Activated CD4-positive, alpha-beta T cell treated with anti-CD3 and anti-CD28 coated beads, Interleukin-2, amount 50 U/mL, for 4 hours (primary cell): ENCODE data around the gene ATF7.
A peak's percentile ranks its signal among the peaks of the same experiment; 100 is the strongest.
"Not testable (repeated sequence)": the region's sequence is repeated elsewhere in the genome, so short reads cannot be mapped to it uniquely, and the experiment has no call there.

ENCODE experiments used
- DNase-seq, 2 experiments: peaks; one replicate each; pipeline ENCODE4 v3.0.0-alpha.2; 2020

The ATF7 gene

DNA sequence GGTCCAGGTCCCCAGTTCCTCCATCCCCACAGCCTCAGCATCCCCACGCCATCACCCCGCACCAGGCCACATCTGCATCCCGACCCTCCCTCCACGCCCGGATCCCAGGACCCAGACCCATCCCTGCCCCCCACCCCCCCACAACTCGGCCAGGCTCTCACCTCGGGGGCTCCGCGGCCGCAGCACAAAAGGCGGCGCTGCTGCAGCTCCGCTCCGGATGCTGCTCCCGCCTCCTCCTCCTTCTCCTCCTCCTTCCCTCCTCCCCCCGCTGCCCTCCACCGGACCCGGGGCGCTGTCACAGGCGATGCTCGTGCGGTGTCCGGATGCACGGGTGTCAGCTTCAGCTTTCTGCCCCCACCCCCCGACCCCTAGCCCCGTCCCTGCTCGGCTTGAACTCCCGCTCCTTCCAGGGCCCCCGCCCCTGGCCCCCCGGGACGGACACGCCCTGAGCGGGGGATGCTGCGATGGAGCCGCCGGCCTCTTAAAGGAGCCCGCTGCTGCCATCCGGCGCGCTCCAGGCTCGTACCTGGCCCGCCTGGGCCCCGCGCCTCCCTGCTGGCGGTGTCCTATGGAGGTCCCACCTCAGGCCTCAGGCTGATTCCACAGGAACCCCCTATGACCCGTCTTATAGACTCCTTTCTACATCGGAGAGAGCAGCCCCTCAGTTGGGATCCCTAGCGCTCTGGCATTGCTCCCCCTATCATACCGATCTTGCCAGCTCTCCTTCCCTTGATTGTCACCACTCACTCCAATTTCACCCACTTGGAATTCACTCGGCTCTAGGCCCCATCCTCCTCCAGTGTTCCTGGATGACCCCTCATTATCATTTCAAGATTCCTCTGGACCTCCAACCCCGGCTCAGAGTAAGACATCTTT lies 126.7 kb downstream of the ATF7 start, which contains the start of gene MAP3K12:
Gene MAP3K12, minus strand, starts transcription at position 193 of the 876 bp plus-strand sequence. CDS start 12,067 bp downstream, outside the sequence.
- peak; percentile 21 to 36 for DNase-seq

DNA sequence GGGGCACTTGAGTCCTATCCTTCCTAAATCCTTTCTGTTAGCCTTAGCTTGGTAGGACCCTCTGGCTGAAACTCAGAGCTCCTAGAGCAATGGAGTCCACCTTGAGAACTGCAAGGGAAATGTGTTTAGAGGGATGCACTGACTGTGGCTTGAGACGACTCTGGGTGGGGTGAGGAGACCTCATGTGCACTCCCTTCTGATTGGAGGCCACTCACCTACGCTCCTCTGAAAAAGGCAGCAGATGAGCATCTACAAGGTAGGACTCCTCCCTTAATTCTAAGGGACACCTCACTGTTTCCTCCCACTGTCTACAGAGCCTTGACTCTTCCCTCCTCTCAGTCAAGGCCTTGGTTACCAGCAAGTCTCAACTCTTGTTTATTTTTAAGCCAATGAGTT lies 127.9 kb downstream of the ATF7 start:
- DNase-seq, result no peak

DNA sequence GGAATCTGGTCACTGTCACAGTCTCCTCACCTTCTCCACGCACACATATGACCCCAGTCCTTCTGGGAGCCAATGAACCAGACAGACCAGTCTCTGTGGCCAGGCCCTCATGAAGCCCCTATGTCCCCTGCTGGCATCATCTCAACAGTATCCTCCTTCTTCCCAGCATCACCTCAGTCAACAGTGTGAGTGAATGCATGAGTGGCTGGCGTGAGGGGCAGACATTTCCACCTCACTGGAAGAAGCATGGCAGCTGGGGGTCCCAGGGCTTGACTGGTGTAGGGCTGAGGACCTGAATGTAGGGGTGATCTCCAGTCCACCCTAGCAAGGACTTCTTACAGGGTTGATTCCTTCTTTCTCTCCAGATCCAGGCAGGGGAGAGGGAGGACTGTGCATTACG lies 128.7 kb downstream of the ATF7 start:
- DNase-seq, result no peak

DNA sequence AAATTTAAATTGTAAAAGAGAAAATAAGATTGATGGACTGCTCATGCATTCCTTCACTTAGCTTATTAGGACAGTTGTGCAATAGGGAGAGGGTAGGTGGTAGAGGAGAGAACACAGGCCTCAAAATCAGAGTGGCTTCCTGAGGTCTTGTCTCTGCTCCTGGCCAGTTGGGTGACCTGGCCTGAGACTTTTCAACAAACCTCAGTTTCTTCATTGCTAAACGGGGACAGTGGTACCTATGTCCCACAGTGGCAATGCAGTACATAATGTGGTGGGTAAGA lies 129.5 kb downstream of the ATF7 start:
- no peak for DNase-seq

DNA sequence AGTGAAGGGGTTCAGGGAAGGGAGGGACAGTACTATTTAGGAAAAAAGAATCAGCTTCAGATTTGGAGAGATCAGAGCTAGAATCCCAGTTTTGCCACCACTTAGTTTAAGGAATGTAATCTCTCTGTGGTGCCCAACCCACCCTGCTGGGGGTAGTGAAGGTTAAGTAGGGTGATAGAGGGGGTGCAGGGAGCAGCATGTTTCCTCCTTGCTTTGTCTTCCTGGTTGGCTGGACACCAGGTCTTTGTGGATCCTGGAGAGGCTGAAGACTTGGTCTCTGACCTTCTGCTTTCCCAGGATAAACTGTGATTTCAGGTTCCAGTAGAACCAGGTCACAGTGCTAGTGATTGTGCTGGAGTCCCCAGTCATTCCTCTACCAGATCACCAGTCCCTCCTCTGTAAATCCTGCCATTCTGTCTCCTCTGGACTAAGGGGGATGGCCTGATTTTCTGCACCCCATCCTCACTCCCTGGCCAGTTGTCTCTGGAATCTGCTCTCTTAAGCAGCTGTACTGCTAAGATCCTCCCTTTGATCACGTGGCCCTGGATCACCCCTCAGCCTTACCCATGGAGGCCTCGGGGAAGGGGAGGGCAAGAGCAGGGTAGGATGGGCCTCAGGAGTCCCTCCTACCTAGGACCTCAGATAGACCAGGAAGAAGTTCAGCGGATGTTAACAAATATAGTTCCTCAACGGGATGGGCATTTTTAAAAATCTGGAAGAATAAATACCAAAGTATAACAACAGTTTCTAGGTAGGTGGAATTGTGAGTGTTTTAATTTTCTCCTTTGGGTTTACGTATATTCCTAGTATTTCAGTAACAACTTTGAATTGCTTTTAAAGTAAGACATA lies 130.1 kb downstream of the ATF7 start:
- no peak for DNase-seq

DNA sequence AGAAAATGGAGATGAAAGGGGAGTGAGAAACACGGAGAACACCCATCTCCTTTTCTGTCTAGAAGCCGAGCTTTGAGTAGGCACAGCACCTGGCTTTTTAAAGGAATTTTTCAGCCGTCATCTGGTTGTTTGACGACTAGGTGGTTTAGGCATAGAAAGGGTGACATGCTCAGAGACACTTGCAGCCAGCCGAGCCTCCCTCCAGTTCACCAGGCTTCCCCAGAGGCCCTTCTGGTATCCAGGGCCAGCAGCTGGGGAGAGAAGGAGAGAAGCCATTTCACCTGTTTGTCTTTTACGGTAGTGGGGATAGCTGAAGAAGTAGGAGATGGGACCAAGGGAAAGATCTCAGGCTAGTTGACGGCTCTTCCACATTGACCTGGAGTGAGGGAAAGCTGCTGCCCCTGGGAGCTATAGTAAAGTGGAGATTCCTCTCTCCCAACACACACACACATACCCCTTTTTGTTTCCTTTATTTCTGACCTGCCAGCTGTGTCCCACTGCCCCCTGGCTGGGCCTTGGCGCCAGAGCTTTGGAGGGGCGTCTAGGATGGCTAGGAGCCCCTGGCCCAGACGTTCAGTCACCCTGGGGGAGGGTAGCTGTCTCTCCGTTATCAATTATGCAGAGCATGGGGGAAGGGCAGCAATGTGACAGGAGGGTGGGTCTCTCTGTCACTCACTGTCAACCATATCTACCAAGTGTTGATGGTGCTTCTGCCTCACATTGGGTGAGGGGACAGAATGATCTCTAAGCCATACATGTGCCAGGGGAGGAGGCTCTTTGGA lies 132.4 kb downstream of the ATF7 start:
- DNase-seq, result no peak

DNA sequence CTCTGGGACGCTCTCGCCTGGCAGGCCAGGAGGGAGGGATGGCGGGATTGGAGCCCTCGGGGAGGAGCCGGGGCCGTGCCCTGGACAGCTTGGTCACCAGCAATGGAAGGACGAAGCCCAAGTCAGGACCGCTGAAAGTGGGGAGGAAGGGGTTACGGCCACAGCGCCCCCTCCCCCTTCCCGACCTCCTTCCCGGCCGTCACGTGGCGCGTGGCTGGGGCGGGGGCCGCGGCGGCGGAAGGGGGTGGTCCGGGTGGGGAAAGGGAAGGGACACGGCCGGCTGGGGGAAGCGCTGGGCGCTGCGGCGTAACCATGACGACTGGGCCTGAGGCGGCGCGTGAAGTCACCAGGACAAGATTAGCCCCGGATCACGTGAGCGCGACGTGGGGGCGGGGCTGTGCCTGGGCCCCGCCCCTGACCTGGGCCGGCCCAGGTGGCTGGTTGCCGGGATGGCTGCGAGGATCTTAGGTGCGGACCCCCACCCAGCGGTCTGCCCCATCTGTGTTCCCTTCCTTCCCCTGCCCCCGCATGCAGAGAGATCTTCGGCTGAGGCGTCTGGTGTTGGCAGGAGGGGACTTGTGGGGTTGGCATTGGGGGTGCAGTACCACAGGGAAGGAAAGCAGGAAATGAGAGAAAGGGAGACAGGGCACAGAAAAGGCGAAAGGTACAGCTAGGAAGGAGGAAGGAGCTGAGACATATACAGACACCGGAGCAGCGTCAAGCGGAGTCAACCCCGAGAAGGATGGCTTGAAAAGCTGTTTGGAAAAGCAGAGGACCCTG lies 133.2 kb downstream of the ATF7 start:
- DNase-seq, result peak; percentile 73 to 77

DNA sequence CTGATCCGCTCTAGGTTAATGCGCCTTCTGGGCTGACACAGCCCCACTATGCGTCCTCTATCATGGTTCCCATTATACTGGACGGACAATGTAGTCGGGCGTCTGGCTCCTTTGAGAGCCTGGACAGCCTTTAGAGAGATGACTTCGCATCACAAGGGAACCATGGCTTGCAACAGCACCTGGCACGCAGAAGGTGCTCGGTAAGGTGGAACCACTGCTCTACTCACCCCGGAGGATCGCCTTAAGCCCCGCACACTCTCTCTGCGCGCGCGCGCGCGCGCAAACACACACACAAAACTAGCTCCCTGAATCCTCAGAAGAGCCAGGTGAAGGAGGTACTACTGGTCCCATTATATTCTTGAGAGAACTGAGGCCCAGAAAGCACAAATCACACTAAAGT lies 134.0 kb downstream of the ATF7 start:
- DNase-seq, result no peak

DNA sequence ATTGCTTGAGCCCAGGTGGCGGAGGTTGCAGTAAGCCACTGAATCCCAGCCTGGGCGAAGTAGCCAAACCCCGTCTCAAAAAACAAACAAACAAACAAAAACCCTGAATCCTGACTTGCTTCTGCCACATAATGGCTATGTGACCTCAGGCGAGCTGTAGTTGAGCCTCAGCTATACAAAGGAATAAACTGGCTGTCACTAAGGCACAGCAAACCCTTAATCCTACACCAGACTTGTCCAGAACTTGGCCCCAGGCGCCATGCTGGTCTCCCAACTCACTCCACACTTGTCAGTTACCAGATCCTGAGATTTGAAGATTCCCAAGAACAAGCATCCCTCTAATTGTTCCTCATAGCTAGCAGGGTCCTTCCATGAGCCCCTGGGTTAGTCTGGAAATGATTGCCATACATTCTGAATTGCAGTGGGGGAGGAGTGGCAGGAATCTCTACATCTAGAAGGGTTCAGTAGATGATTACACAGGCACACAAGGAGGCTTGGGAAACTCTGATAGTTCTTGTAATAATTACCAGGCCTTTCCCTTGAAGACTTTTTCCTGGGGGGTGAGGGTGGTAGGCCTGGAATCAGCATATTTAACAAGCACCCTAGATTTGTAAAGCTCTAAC lies 136.8 kb downstream of the ATF7 start:
- DNase-seq, result no peak

DNA sequence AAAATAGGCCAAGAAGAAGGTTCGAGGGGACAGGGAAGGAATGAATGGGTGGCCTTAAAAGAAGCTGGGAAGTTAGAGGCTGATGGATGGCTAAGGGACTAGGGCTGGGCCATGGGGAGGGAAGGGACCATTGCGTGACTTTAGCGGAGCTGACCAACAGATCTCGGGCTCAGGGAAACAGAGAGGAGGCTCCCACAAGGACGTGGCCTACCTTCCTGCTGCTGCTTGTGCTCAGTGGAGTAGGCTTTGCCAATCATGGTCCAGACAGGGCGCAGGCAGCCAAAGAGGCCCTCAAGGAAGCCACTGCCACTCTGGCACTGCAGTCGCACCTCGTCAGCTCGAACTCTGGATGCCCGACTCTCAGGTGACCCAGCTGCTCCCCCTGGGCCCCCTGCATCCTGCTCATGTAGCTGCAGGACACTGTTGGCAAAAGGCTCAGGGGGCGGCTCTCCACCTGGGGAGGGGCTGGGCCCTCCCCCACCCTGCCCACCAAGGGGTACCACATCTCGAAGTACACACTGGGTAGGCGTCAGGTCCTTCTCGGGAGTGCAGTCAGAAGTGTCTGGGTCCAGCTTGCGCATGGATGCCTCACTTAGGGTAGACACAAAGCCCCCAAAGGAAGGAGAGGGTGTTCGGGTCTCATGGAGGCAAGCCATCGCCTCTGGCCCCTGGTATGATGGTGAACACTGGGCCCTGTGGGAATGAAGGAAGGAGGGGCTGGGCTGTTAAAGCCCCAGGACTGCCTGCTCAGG lies 139.3 kb downstream of the ATF7 start:
- DNase-seq, result no peak

DNA sequence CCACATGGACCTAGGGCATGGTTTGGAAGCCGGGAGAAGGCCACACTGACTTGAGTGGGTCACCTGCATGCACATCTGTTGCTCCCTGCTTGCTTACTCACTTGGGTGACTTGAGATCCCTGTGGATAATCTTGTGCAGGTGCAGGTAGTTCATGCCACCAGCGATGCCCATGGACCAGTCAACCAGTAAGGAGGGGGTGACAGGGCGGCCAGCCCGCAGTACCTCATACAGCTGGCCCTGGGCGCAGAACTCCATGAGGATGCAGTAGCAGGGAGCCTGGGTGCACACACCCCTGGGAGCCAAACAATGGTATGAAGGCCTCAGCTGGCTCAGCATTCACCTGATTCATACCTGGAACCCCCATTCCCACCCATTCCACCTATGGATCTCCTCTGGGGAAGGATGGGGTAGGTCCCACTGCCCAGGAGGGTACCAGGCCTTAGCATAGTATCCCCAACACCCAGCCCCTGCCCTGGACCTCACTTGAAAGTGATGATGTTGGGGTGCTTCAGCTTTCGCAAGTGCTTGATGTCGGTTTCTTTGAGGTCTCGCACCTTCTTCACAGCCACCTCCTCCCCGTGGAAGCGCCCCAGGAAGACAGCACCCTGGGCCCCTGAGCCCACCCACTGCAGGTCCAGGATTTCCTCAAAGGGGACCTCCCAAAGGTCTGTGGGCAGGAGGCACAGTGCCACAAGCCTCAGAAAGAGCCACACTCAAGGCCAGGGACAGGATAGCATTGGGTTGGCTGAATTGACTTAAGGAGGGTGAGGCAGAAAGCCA lies 140.0 kb downstream of the ATF7 start:
- DNase-seq, result no peak

DNA sequence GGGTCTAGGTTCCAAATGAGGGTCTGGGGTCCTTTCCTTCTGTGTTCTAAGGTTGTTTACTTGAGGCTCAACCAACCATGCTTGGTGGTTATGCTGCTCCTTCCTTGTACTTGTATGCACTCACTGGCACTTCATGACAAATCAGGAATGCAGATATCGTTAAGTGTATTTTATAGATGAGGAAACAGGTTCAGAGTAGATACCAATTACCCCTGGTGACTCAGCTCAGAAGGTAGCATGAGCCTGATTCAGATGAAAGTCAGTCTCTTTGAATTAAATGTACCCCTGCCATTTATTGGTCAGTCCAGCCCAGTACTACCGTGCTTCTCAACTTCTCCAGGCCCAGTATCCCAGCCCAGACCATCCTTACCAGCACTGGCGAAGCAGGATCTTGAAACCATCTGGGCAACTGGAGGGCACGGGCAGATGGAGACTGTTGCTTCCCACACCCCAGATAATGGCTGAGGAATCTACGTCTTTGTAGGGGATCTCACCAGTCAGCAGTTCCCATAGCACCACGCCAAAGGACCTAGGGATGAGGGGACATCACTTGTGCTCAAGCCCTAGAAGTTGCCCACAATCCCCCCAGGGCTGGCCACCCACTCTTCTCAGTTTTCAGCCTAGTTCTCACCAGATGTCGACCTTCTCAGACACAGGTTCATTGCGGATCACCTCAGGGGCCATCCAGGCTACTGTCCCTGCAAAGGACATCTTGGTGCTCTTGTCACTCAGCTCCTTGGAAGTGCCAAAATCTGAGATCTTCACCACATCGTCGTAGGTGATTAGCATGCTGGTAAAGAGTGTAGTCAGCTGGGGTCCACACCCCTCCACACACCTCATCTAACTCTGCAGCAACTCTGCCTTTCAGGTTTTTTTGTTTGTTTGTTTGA lies 141.3 kb downstream of the ATF7 start:
- DNase-seq, result no peak

DNA sequence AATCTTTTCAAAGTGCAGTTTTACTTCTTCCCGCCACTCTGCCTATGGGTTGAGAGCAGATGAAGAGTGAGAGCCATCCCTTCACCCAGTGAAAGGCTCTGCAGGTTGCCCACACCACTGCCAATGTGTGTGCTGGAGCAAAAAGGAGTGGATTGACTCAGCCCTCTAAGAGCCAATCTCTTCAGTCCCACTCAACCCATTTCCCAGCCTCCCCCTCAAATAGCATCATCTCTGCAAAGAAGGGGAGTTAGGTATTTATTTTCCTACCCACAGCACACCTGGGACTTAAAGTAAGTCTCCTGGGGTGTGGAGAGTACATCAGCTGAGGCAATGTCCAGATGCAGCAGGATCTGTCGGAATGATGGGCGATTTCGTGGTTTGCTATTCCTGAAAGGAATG lies 142.2 kb downstream of the ATF7 start:
- DNase-seq, result no peak

DNA sequence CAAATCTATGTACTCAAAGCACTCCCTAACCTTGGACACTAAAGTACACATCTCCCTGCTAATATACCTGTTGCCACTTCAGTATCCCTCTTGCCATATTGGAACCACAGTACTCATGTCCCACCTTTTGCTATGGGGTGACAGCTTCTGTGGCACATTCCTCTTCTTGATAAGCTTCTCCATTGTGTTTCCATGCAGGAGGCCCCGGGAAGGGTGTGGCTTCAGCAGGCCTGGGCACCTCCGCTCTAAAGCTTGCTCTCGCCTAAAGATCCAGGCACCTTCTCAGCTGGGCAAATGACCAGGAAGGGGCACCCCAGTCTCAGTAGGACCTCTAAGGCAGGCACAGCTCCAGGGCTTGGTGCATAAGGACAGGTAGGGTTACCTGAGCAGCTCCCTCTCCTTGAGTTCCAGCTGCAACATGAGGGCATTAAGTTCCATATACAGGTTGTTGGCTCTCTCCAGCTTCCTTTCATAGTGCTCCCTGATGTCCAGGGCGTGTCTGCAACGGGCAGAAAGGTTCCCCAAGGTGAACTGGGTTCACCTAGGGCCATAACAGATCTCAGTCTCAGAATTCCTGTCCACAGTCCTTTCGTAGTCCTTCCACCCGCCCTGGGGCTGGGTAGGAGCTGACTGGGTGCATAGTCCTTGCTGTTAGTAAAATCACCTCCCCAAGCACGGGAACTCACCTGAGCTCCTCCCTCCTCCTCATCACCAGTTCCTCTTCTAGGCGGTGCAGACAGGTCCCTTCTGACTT lies 142.8 kb downstream of the ATF7 start:
- DNase-seq, result no peak

DNA sequence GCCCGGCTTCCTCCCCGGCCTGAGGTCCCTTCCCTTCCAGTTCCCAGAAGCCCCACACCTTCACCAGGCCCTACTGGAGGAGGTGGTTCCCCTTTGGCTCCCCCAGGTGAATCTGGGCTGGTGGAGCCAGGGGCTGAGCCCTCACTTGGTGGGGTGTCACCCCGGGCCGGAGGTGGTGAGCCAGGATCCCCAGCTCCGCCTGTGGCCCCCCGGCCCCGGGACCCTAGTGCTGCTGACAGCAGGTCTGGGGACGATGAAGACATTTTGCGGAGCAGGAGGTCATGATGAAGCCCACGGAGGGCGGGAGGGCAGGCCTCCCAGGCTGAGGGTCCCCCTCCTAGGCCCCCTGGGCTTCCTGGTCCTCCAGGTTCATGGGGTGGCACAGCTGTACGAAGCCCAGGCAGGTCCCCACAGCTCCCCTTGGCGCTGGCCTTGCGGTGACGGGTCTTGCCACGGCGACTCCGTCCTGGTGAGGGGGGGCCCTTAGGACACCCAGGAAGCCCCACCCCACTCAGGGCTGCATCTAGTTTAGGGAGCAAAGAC lies 143.5 kb downstream of the ATF7 start:
- no peak for DNase-seq

DNA sequence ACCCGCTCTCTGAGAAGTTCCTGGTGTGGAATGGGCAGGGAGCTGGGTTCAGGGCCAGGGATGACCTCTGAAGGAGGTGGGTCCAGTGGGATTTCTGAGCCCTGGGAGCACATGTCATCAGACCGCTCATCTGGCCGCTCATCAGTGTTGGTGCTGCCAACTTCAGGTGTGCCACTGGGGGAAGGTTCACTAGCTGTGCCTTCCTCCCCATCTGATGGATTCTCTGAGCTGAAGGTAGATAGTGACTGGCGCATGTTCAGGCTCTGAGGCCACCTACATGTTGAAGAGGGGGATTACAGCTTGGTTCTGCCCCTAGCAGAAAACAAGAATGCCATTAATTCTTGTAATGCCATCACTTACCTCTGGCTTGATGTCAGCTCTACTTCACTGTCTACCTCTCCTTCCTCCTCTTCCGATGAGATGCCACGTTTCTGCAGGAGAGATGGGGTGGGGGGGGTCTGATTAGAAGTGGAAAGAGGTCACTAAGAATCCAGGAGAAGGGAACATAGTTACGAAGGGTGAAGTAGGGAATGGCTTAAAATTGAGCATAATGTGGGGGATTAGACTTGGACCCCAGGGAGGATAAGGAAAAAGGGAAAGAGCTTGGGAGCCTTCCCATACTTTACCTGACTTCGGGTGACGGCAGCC lies 144.1 kb downstream of the ATF7 start:
- DNase-seq, result no peak

DNA sequence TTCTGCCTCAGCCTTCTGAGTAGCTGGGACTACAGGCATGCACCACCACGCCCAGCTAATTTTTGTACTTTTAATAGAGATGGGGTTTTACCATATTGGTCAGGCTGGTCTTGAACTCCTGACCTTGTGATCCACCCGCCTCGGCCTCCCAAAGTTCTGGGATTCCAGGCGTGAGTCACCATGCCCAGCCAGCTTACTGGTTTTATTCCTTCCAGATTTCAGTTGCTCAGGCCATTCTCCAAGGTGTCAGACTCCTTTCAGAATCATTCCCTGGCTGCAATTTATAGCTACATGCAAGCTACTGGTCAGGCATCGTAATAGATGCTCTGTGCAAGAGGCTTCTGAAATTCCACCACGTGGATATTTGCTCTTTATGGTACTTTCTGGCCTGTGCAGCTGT lies 144.7 kb downstream of the ATF7 start:
- DNase-seq, result not testable (repeated sequence)
